DMS53 treated with DMSO at 0.1 percent for 48 hours (cell line): Measurements from ENCODE around the gene CEBPG.

Source experiments
- DNase-seq: peaks from one replicate; lab custom pipeline; 2025; ENCODE audit not compliant: unreplicated experiment; lab: John Stamatoyannopoulos, UW

The CEBPG gene

DNA sequence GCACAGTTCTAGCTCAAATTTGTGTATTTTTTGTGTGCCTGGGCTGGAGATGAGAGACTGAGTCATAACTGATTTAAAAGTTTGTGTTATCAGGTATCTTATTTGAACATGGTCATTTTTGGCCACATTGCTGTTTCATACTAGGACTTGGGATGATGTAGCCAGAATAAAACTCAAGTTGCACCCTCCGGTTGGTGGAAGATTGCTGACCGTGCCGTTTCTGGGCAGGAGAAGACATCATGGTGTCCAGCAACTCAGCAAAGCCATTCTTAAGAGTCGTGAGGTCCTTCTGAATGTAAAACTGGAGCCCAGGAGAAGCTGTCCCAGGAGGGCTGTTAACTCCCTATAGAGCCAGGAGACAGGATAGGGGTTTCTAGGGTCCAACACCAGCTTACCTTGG, 7.6 kb downstream of the CEBPG start:
- no peak for DNase-seq

DNA sequence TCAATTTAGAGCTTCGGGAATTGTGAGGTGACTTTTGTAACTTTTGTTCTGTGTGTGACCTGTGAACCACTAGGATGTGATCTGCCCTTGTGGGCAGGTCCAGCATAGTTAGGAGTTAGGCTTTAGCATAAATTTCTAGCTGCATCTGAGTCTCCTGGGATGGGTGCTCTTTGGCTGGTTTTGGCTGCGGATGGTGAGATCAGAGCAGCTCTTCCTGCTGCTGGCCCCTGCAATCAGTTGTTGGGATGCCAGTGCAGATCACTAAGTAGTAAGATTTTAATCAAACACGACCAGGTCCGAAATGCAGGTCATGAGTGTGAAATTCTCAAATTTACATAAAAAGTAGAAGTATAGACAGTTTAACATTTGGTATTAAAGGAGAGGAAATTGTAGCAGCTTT, 8.5 kb downstream of the CEBPG start:
- DNase-seq = no peak

DNA sequence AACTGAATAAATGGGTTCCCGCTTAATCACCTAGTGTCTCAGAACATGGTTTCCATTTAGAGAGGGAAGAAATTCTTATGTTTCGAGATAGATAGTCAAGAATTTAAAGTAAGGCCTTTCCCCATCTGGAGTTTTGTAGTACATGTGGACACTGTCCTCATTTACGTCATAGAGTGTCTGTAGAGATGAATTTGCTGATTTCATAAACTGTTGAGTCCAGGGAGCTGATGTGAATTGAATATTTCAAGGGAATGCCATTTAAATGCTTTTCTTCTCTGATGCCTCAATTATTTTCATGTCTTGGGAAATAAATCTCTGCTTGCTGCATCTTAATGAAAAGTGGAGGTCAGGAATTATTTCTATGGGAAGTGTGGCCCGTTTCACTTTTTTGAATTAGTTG, 9.5 kb downstream of the CEBPG start:
- DNase-seq = no peak

DNA sequence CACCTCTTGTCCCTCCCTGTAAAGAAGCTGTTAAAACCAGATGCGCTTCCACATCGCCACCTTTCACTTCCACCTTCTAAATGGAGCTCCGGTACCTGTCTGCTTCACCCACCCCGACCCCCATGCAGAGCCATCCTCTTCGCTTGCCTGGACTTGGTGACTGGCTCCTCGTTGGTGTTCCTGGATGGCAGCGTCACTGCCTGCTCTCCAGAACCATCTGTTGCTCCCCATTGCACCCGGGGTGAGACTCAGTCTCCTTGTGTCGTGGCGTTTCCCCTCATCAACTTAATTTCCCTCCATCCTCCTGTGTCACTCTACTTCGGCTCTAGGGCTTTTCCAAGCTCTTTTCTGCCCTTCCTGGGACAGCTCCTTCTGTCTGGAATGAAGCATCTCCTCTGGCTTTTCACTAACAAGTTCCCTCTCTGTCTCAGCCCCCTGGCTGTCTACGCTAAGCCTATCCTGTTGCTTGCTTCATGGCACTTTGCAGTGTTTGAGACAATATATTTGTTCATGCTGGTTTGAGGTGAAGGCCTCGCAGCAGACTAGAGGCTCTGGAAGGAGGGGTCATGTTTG, 10.3 kb downstream of the CEBPG start:
- no peak for DNase-seq

DNA sequence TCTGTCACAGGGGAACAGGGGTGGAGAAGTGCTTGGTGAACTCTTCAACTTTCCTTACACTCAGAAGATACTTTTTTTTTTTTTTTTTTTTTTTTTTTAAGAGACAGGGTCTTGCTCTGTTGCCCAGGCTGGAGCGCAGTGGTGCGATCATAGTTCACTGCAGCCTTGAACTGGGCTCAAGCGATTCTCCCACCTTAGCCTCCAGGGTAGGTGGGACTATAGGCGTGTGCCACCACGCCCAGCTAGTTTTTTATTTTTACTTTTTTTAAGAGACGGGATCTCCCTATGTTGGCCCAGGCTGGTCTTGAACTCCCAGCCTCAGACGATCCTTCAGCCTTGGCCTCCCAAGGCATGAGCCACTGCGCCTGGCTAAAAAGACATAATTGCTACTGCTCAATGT, 11.5 kb downstream of the CEBPG start:
- no peak for DNase-seq

DNA sequence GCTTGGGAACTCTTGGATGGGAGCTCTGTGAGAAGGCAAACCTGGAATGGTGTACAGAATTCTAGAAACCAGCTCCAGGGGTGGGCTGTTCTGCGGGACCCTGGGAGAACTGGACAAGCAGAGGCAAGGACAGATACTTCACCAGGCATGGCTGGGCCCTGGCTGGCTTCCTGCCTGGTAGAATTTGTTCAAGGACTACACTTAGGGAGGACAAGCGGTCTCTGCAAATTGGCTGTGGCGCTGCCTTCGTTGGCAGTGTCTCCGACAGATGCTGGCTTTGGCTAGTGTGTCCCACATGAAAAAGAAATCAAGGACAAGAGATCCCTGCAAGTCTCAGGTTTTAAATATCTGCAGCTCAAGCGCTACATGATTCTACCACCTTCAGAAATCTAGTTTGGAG, 12.4 kb downstream of the CEBPG start:
- DNase-seq = no peak

DNA sequence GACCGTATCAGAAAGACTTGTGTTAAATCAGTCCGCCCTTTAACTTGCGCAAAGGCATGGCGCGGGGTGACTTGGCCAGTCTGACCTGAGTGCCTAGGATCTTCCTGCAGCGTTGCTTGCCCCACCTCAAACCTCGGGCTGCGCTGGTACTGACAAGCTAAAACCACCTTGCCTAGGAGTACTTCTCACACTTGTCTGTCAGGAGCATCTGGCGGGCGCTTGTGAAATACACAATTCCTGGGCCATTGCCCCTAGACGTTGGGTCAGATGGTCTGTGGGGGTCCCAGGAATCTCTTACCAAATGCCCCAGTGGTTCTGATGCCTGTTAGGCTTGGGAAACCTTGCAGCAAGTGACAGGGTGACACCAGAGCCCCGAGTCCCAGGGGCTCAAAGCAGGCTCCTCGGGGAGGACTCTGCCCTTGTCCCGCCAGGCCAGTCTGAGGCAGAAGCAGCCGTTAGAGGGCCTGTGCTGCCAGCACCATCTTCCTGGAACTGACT, 12.9 kb downstream of the CEBPG start:
- DNase-seq = no peak

DNA sequence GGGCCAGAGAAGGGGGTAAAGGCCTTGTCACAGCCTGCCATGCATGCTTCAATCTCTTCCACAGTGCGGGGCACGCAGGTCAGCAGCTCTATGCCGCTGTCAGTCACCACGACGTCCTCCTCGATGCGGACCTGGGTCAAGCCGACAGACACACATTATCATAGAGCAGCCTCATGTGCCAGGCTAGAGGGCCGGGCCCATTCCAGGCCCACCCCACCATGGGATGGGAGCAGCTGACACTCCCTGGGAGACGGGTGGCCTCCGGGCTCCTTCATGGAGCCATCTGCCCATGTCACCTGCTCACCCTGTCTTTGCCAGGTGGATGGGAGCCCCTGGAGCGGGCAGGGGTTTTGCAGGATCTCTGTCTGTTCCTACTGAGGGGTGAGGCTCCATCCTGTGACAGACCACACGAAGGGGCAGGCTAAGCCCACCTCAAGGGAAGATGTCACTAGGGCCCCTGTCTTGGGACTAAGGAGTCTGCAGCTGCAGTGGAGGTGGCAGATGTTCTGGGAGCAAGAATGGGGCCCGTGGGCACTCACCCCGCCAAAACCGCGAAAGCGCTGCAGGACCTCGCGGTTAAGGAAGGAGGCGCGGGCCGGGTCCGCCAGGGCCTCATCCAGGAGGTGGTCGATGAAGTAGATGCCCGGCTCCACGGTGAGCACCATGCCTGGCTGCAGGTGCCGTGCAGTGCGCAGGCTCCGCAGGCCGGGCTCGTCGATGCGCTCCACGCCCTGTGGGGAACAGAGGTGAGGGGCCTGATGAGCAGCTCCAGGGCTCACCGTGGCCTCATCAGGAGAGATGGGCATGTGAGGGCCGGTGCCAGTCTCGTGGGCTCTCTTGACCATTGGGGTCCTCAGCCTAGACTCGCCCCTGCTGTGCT, 14.1 kb downstream of the CEBPG start:
- no peak for DNase-seq

DNA sequence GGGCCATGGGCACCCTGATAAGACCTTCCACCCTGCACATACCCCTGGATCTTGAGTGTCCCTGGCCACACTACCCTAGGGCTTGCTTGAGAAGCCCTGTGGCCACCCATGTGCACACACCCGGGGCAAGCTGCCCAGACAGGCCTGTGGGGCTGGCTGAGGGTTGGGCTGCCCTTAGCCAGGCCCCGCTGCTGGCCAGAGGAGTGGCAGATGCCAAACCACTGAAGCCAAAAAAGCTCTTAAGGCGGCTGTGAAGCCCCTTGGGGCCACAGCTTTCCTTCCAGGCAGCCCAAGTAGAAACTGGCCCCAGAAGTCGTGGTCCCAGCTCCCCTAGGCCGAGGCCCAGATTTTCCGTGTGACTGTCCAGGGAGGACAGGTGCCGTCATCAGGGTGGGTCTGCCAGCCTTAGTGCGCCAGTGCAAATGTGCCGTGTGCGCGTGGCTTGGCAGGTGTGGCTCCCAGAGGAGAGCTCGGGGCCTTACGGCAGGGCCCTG, 14.8 kb downstream of the CEBPG start:
- DNase-seq = no peak

DNA sequence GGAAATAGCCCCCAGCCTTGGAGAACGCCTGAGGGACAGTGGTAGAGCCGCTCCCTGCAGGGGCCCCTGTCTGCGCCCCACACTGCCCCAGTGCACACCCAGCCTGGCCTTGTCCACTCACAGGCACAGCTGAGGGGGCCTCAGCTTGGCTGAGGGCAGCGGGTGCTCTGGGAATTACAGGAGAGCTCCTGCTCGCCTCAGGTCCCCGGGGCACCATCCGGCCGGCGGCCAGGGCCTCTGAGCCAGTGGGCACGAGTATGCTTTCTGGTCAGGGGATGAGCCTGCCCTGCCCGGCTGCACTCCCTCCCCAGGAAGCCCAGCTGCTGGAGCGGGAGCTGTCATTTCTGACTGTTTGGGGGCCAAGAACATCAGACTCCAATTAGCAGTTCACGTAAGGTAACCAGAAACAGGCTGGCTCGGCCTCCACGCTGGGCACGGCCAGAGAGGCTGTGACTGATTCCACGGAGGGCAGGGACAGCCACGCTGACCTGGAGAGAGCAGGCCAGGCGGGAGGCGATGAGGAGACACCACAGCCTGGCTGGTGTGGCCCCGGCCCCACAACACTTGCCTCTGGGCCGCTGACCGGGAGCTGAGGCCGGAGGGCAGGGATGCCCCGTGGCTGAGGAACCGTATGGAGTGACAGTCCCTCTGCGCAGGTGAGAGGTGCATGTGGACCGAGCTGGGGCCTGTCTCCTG, 15.4 kb downstream of the CEBPG start:
- DNase-seq = no peak

DNA sequence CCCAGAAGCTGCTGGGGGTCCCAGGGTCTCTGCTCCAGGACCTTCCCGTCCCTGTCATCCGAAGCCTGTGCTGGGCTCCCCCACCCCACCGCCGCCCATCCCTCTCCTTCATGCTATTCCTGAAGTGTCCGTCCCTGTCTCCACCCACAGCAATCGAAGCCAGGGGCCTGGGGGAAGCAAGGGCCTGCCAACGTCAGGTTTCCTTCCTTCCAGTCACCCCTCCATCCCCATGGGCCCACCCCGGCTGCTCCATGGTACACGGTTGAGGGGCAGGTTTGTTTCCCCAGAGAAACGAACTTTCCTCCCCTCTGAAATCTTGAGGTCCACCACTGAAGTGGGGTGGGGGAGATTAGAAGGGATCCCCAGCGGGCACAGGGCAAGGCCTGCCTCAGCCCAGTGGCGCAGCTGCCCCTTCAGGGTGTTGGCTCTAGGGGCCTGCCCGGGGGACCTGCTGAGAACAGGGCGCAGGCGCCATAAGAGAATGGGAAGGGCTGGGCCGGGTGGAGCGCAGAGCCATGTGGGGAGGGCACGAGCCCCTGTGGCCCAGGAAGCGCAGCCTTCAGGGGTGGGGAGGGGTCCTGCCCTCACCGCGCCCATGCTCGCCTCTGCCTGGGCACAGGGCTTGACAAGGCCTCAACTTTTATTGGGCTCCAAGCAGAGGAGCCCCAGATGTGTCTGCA, 16.1 kb downstream of the CEBPG start:
- no peak for DNase-seq

DNA sequence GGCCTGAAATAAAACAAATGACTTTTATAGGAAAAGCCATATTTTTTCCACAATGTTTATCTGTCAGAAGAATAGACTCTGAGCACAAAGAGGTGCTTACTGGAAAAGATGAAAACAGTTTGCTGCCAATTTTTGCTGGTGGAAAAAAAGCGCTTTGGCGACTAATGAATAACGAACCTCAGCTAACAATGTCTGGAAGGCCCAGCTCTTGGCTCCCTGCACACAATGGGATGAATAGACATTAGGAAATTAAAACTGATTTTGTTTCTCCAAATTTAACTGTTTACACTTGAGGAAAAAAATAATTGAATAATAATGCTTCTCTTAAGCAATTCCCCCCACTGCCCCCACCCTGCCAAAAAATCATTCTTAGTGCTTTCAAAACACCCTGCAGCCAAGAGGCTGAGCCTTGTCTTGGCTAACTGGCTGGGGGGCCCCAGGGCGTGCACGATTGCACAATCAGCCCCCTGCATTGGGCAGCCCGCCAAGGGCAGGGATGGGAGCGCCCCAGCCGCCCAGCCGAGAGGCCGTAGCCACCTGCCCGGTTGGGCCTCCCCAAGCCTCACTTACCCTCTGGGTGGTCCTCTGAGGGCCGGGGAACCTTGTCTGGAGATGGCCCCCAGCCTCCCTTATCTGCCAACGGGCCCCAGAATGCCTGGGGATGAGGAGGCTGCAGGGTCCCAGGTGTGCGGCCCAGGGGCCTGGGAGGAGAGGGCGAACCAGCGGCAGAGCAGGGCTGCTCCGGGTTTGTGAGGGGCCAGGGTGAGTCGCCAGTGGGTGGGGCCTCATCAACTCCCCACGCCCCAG, 16.8 kb downstream of the CEBPG start:
- DNase-seq = no peak

DNA sequence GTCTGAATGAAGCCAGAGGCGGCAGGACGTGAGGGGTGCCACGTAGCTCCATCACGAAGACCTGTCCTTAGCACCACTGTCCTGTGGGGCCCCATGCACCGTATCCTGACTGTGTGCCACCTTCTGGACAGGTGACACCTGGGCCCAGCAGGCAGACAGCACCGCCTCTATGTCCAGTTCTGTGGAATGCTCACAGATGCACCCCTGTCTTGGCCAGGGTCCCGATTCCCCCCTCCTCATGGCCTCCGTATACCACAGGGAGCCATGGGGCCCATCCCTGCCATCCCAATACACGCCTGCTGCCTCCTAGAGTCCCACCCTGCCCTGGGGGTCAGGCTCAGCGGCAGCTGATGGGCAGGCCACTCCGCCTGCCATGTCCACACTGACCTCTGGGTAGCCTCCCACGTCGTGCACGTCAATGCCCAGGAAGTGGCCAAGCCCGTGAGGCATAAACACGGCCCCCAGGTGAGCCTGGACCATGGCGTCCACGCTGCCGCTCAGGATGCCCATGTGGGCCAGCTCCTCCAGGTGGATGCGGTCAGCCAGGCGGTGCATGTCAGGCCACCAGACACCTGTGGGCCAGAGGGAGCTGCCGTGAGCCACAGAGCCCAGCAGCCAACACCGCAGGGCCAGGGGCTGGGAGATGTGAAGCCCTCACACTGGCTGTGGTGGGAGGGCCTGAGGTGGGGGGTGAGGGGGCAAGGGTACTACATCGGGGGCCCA, 17.6 kb downstream of the CEBPG start:
- no peak for DNase-seq

DNA sequence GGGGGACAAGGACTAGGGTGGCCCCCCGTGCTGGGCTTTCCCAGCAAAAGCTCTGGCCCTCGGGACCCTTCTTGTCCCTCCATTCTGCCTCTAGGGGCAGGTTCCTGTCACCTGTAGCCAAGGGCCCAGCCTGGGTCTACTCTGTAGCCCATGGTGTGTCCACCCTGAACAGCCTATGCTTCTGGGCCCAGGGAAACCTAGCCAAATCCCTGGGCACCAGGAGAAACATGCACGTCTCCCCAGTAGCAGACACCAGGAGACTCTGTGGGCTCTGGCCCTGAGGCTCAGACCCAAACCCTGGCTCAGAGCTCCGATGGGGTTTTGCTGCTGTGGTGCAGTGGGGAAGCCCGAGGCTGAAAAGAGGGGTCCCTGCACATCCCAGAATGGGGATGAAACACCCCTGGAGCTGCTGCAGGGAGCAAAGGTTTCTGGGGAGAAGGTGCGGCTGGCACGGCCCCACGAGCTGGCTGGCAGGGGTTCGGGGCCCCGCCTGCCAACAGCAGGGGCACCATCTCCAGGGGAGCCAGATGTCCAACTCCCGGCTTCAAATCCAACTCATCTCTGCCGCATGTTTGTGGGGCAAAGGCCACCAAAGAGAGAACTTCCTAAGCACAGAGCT, 18.2 kb downstream of the CEBPG start:
- DNase-seq = no peak

DNA sequence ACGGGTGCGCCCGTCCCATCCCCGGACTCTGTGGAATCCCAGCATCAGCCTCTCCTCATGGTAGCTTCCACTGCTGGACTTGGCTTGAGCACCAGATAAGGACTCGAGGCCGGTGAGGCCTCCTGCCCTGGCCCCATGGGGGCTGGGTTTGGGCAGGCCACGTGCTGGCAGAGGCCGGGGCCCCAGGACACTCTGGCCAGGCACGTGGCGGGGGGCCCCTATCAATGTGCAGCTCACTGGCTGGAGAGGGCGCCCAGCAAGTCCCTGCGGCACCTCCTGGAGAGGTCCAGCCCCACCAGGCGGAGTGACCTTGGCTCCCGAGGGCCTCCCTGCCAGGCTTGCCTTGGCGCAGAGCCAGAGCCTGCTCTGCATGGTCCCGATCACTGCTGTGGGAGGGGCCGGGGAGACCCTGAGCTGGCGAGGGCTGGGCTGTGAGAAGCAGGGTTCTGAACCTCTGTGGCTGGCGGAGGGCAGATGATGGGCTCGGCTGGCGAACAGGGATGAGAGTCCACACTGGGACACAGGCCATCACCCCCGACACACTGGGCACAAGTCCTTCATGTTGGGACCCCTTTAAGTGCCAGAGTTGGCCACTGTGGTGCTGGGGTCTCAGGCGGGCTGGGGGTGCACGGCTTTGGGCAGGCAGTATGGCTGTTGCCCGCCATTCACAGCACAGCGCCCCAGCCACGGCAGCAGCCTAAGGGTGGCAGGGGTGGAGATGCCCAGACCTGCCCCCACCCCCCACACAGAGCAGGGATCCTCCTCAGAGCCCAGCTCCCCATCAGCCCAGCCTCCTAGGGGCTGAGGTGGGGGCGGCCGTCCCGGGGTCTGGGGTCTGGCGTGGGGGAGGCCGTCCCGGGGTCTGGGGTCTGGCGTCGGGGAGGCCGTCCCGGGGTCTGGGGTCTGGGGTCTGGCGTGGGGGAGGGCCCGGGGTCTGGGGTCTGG, 19.1 kb downstream of the CEBPG start:
- no peak for DNase-seq

DNA sequence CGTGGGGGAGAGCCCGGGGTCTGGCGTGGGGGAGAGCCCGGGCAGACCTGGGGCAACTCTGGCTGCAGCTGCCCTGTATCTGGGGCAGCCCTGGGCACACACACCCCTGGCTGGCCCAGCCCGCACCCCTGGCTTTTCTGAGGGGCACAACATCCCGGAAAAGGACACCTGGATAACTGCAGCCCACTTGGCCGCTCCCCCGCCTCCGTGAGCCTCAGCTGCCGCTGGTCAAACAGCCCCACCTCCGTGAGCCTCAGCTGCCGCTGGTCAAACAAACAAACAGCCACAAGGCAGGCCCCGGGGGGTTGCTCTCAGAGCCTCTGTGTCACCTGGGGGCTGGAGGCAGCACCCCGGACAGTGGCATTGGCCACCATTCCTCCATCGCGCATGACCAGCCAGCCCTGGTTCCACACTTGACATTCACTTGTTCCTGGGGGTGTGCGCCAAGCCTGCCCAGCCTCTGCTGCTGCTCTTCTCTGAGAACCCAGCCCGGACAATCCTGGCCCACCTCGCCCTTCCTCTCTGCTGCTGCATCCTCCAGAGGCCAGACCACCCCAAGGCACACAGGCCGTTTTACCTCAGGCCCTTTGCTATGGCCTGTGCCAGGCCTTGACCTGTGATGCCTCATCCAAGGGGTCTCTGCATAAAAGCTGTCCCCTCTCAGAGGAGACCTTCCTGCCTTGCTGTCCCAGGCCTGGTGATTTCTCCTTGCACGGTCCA, 19.9 kb downstream of the CEBPG start:
- no peak for DNase-seq

DNA sequence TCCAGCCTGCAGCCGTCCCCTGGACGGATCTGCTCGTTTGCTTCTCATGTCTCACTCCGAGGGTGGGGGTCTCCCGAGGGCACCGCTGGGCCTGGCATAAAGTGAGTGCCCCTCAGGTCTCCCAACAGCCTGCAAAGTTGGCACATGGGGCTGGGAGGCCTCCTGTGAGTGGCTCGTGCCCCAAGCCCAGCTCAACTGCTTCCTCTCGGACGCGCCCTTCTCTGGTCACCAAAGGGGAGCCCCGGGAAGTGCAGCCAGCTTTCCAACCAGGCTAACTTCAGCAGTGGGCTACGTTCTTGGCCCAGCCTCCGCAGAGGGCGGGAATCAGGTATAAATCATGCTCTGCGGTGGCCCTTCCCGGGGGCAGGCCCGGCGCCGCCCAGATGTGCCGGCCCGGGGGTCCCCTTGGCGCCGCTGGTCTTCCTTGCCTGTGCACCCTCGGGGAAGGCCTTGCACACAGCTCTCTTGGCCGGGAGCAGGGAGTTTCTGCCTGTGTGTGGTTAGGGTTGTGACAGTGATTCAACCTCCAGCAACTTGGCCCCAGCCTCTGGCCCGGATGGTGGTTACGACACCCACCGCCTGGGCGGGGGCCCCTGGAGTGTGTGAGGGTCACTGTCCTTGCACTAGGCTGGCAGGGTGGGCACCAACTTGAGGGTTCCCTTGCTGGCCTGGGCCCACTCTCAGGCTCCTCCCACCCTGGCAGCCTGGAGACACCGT, 20.7 kb downstream of the CEBPG start:
- no peak for DNase-seq
